ENCODE measurements around the gene FOXA2.
"Not testable (repeated sequence)": the region's sequence is repeated elsewhere in the genome, so short reads cannot be mapped to it uniquely, and the experiment has no call there.

Gene FOXA2

DNA sequence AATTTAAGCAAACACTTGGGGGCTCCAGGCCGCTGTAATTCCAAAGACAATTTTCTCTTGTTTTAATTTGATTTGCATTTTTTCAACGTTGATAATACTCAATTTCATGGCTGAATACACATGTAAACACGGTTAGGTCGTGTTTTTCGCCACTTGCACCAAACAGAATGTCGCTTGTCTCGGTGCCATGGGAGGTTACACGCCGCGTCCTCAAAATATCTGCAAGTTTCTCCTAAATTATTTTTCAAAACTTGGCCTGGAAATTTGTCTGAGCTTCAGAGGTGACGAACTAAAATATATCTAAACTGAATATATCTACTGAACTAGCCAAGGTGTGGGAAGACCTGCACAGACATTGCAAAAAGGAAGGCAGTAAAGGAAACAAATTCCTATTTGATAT lies 15.0 kb downstream of the FOXA2 start:
- no peak for DNase-seq (ENCODE audit: low read depth in 2 of 3, low spot score in 2 of 3)

DNA sequence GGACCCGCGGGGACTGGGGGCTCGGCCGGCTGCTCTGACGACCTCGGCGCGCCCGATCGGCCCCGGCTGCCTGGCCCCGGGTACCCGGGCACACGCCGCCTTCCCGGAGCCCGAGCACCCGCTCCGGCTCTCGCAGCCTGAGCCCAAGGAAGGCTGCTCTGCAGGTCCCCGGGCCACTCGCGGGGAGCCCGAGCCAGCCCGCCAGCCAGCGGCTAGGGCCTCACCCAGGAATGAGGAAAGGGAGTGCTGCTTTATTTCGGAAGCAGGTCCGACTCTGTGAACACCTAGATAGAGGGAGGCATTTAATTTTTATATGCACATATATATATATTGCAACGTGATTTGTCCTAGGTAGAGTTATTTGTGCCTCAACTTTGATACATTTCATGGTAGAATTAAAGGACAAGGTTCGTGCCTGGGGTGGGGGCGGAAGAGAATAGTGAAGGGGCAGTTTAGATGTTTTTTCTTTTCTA lies 15.5 kb downstream of the FOXA2 start:
- no peak for DNase-seq (ENCODE audit: low read depth in 2 of 3, low spot score in 2 of 3)

DNA sequence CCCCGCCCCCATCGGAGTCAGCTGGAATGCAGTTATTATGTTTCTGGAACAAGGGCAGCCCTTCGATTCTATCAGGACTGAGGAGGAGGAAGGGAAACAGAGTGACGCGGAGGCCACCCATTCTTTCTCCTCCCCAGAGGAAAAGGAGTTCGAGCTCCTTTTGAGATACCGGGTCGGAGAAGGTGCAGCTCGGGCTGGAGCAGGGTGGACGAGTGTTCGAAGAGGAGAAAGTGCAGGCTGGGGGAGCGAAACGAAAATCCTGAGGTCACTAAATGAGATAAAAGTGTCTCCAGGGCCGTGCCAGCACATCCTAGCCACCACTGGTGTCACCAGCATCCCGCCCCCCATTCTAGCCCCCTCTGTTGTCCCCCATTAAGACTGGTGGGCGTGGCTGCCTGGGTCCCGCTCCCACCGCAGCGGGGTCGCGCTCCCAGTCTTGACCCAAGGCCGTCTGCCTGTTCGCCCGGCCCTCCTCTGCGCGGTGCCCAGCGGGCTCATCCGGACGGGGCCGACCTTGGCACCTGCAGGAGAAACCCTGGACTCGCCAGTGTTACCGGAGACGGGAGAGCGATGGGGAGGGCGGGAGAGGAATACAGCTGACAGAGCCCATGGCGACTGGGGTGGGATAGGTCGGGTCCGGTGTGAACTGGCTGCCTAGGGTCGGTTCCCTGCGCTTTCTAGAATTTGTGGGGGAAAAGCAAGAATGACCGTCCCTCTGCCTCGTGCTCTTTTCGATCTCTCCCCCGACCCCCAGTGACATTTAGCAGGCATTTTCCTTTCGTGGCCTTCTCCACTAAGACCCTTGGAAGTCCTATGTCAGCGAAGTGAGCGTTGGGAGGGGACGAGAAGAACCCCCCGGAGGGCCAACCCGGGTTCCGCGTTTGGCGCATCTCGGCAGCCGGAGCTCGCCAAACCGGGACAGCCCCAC lies 16.2 kb downstream of the FOXA2 start:
- DNase-seq (ENCODE audit: low read depth in 2 of 3, low spot score in 2 of 3): no peak

DNA sequence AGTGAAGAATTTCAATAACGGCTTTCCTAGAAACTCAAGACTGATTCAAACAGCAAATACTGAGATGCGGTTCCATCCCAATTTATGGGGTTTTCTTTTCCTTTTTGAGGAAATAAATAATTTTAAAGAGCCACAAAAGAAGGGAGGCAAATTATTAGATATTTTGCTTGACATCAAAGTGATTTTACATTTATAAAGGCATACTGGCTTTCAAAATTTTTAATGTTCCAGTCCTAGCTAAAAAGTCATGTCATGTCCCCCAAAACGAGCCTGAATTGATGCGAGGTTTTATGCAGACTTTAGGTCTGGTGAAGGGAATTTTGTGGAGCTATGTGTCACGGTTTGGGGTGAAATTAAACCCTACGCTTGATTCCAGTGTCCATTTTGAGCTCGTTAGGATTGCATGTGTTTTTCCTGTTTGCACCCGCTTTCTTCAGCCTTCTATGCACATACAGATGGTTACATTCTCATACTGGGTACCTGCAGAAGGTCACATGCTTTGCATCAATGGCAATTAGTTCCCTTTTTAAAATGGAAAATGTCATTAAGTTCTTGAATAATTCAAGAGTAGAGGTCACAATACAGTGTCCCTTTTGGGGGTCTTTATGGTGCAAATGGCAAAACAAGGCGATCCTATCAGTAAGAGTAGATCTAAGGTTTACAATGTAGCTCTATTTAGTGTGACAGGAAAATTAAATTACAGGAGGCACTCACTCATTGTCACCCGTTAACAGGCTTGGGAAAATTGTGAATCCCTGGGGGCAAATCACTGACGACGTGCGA lies 17.3 kb downstream of the FOXA2 start:
- no peak for DNase-seq (ENCODE audit: low read depth in 2 of 3, low spot score in 2 of 3)

DNA sequence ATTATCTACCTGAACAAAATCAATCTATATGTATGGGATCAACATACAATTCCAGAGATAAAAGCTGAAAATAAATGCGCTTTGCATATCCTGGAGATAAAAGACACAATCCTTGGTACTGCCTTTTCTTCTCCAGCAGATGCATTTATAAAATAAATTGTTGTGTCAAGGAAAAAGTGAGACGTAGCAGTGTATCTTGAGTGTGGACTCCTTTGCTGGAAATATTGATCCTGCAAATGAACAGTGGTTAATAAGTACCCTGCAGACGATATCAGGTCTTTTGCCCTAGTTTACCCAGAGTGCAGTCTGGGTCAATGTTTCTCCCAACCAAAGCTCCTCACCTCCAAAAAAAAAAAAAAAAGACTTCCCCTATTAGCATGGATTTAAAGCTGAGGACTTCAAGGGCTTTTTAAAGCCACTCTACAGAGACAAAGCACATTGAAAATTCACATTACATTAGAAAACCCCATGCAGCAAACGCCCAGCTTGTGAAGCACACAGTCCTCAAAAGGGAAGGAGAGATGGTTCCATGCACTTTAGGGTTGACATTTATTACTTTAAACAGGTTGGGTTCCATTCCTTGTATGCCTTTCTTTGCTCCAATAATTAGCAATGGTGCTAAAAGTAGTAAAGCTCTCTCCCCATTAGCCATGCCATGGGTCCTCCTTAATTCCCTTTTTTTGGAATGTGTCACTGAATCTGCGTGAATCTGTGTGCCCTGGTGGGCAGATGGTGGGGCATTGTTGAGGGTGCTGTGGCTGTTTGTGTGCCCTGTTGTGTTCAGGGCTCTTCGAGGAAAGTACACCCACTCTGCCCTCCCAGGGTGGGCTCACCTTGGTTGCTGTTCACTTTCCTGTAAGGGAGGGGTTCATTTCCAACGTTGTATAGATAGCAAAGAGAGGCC lies 21.1 kb downstream of the FOXA2 start:
- no peak for DNase-seq (ENCODE audit: low read depth in 2 of 3, low spot score in 2 of 3)

DNA sequence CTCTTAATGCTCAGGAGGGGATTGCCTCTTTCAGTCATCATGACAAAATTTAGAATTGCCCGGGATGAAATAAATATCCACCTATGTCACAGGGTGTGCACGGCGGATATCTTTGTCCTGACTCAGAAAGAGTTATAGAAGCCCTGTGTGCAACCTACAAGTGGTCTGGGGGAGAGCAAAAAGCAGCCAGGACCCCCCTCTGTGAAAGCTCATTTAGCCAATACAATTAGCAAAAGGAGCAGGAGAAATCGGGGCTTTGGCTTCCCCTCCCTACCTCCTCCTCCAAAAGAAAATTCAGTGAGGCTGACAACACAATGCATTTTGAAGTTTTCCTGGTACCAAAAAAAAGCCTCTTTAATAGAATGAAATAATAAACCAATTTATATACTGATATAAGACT lies 21.8 kb downstream of the FOXA2 start:
- no peak for DNase-seq (ENCODE audit: low read depth in 2 of 3, low spot score in 2 of 3)

DNA sequence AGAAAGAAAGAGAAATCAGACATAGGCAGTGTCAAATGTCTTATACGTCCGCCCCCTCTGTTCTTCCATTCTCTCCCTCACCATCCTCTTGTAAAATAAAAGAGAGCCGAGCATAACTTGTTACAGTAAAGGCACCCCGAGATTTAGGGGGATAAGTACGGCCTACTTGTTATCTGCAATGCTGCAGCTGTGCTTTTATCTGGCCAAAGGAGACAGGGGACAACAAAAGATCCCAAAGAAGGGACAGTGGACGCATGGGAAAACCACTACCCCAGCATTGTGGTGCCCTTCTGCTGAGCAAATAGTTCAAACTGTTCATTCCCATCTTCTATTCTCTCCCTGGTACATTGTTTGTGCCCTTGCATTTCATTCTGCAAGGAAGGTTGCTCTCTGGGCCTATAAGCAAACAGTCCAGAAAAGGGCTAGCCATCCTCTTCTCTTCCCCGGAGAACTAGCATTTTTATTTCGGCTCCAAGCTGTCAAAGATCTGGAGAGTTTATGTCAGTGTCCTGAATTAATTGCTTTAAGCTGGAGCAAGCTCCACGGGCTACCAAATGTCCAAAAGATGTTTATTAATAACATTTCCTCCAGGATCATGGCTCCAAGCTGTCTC lies 22.3 kb downstream of the FOXA2 start:
- DNase-seq (ENCODE audit: low read depth in 2 of 3, low spot score in 2 of 3): no peak

DNA sequence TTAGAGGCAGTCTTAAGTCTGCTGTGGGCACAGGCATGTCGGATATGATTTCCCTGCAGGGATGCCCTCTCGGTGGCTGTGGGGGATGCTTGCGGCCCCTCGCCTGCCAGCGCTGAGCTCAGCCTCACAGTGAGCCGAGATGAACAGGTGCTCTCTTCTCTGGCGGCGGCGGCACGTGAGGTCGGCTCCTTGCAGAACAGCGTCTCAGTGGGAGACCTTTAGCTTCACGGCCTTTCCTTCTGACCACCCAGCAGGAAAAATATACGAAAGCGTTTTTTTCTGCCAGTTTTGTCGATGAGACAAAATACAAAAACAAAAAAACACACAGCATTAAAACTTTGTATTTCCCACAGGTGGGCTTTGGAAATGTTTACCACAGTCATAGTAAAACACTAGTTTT lies 23.6 kb downstream of the FOXA2 start:
- no peak for DNase-seq (ENCODE audit: low read depth in 2 of 3, low spot score in 2 of 3)

DNA sequence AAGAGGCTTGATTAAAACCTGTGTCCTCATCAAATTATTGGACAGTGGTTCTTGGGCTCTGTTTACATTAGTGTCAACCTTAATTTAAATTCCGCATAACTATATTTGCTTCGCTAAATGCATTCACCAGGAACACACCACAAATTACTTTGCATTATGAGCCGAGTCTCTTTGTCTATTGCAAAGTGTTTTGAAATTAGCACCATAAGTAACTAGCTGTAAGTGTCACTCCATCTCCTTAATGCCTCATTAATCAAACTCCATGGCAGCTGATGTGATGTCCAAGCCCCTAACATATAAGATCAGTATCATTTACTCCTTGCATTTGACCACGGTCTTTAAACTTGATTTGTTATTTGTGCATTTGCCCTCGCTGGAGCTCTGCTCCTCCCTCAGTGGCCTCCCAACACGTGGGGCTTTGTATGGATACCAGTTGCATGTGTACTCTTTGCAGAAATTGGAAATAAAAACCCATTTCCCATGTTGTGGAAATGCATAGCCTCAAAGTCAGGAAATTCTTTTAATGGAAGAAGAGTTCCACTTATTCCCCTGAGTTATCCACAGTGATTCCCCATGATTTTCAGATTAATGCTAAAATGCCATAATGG lies 24.6 kb downstream of the FOXA2 start:
- DNase-seq (ENCODE audit: low read depth in 2 of 3, low spot score in 2 of 3): no peak

DNA sequence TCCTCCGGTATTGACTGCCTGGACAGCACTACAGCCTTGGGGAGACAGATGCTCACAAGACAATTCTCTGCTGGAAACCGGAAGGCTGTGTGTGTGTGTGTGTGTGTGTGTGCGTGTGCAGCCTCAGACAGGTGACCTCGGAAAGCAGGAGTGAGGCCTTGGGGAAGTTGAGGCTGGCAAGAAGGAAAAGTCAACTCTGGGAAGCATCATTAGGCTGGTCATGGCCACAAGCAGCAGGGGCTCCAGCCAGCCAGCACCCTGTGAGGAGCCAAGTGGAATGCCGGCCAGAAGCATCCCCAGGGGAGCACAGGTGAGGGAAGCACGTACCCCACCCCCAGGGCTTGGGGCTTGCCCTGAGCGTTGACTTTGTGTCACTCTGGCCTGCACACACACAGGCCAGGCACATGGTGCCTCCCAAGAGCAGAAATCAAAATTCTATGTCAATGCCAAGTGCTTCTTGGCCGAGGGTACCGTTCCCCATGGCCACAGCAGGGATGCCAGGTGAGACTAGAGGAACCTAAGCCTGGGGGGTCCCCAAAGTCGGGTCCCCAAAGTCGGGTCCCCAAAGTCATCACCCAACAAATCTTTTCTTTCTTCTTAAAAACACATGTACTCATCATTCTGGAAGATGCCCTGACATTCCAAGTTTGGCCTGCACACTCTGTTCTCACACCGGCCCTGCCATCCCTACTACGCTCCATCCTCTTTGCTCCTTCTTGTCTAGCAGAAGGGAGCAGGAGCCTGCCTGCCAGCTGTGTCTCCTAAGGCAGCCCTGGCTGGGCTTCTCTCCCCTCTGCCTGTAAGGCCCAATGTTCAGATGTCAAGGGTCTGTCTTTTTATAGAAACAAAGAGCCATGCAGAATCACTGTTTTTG lies 26.7 kb downstream of the FOXA2 start:
- DNase-seq (ENCODE audit: low read depth in 2 of 3, low spot score in 2 of 3): no peak

DNA sequence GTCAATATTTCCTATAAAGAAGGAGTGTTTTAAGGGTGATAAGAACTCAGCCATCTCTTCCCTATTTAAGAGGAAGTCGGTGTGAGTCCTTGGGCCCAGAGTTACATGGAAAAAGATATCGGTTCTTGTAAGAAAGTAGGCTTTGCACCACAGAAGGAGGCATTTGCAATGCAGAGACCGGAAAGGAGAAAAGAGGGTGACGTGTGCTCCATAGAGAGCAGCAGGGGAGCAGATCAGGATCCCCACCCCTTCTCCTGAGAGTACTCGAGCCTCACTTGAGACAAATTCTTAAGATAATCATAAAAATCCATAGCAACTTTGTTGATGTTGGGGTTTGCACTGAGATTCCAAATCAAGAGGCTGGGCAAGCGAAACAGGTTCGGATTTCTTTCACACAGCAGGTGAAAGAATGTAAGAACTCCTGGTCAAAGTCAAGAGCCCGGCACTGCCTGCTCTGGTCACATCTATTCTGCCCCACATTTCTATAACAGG lies 27.8 kb downstream of the FOXA2 start:
- no peak for DNase-seq (ENCODE audit: low read depth in 2 of 3, low spot score in 2 of 3)

DNA sequence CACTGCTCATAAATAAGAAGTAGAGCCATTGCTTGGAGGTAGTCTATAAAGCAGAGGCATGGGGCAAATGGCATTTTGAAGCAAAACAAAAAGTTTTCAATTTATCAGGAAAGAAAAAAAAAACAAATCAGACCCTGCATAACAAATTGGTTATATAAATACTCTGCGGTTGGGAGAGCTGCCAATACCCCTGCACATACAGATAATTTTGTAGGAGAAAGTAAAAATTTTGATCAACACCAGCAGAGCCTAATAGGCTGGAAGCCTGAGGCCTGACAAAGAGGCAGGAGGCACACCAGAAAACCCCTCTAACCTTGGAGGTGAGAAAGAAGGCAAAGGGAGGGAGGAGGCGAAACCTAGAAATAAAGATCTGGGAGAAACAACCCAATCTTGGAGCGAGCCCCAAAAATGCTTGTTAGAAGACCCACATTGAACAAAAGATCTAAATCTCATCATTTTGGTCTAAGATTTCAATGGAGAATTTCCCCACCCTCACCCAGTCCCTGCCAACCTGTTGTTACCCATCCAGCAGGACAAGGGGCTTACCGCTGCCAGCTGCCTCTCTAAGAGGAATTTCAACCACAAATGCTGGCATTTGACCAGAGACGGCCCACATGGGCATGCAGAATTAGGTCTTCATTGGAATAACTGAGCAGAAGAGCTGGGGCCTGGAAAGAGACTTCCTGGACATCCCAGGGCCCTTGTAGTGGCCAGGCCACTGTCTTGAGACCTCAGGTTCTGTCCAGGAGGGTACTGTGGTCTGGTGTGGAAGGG lies 28.4 kb downstream of the FOXA2 start:
- DNase-seq (ENCODE audit: low read depth in 2 of 3, low spot score in 2 of 3): no peak

DNA sequence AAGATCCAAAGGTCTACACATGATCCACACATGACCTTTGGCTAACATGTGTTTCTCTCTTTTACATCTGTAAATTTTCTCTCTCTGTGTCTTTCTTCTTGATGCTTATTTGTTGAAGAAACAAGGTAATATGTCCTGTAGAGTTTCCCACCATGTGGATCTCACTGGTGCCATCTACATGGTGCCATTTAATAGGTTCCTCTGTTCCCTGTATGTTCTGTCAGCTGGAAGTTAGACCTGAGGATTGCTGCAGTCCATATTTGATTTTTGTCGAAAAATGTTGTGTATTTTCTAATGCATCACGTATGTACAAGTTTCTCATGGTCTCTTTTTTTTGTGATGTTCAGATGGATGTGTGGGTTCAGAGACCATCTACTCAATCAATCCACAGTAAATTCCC lies 30.0 kb downstream of the FOXA2 start:
- DNase-seq (ENCODE audit: low read depth in 2 of 3, low spot score in 2 of 3): no peak

DNA sequence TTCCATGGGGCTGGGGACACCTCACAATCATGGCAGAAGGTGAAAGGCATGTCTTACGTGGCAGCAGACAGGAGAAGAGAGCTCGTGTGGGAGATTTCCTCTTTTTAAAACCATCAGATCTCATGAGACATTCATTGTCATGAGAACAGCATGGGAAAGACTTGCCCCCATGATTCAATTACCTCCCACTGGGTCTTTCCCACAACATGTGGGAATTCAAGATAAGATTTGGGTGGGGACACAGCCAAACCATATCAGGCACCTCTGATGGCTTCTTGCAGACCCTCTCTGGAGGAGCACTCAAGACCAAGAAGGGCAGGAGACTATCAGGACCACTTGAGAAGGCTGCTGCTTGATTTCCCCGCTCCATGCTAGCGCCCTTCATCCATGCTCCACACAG lies 33.9 kb downstream of the FOXA2 start:
- not testable (repeated sequence) for DNase-seq (ENCODE audit: low read depth in 2 of 3, low spot score in 2 of 3)

DNA sequence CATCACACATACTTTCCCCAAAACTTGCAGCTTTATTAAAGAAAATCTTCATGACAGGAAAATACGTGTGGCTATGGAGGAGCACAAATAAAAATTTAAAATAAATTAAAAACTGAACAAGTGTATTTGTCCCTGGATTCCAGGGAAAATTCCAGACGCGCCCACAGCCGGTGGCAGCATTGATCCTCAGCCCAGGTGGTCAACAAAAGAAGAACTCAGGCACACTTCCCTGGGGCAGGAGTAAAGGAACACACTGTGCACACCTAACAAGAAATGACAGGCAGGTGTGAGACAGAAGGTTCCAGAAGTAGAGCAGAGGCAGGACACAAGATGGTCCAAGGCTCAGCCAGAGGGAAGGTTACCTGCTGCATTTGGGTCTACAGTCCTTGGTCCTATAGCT lies 36.3 kb downstream of the FOXA2 start:
- DNase-seq (ENCODE audit: low read depth in 2 of 3, low spot score in 2 of 3): no peak

DNA sequence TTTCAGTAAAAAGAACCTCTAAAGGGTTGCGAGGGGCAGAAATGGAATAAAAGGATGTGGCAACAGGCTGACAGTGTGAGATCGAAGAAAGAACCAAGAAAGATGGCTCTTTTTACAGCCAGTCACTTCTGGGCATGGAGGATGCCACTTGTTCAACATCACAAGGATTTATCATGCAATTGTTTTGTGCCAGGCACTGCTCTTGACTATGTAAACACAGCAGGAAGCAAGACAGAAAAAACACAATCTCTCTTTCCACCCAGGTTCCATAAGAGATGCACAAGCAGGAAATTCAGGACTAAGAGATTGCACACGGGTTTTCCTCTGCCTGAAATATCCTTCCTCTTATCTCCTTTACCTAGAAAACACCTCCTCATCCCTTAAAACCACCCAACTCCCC lies 38.0 kb downstream of the FOXA2 start:
- DNase-seq (ENCODE audit: low read depth in 2 of 3, low spot score in 2 of 3): no peak

DNA sequence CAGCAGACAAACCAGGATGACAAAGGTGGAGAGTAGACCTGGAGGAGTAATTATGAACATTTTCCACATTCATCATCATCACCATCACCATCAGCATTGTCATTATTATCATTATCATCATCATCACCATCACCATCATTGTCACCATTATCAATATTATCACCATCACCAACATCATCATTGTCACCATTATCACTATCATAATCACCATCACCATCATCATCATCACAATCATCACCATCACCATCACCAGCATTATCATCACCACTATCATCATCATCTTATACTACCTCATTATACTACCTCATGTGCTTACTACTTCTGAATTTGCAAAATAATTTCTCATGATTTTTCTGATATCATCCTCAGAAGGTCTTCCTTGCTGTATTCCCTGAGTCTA lies 39.3 kb downstream of the FOXA2 start:
- no peak for DNase-seq (ENCODE audit: low read depth in 2 of 3, low spot score in 2 of 3)

DNA sequence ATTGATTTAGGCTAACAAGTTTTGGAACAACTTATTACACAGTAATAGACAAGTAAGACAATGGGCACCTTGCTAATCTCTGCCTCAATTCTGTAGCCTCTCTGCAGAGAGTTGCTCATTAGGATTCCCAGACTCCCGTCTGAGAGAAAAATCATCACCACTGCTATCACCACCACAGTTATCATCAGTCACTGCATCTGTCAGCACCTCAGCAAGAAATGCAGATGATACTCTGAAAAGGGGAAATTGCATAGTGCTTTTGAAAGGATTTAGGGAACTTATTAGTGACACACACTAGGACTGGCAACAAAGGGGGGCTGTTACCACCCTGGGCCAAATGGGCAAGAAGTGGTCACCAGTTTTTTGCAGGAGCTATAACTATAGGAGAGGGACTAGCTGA lies 39.9 kb downstream of the FOXA2 start:
- no peak for DNase-seq (ENCODE audit: low read depth in 2 of 3, low spot score in 2 of 3)

Measured in activated CD8-positive, alpha-beta memory T cell treated with anti-CD3 and anti-CD28 coated beads for 48 hours (primary cell).